GM18507 (cell line): ENCODE data around the gene TMEM151B.
"Not testable (repeated sequence)": the region's sequence is repeated elsewhere in the genome, so short reads cannot be mapped to it uniquely, and the experiment has no call there.

ENCODE experiments used
- DNase-seq: peaks from one replicate; pipeline ENCODE4 v3.0.0; 2011; ENCODE audit warnings: low read depth; ENCODE audit not compliant: insufficient read length; ENCODE audit errors: extremely low spot score
- FAIRE-seq: peaks from 2 replicates; lab custom pipeline; 2011; peaks lifted over from hg19 to GRCh38; lab: Jason Lieb, UNC

TMEM151B gene

GRCh38 chr6:44346818-44347217, 76.6 kb downstream of the TMEM151B start:
- DNase-seq, FAIRE-seq: not testable (repeated sequence)

DNA sequence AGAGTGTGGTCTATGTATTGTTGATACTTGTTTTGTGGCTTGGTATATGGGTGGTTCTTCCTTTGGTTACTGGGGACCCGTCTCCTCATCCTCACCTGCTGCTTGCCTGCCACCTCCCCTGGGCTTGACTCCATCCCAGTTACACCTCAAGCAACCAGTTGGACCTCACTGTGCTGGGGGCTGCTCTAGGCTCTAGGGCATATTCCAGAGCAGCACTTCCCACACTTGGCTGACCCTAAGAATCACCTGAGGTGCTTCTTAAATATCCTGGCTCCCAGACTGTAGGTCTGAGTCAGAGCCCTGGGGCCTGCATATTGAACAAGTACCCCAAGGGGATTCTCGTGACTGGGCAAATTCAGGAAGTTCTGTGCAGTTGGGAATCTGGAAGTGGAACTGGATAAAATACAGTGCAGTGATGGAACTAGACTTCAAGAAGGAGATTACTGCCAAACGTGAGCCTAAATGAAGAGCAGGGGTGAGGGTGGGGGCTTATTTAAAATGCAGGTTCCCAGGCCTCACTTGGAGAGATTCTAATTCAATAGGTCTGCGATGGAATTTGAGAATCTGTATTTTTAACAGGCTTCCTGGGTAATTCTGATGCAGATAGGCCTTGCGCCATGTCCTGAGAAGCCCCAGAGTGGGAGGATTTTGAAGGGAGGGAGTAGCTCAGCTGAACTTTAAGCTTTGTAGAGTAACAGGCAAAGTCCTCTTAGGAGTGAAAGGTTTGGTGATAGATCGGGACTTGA, 79.8 kb downstream of the TMEM151B start:
- FAIRE-seq (no peak), DNase-seq (no peak)

DNA sequence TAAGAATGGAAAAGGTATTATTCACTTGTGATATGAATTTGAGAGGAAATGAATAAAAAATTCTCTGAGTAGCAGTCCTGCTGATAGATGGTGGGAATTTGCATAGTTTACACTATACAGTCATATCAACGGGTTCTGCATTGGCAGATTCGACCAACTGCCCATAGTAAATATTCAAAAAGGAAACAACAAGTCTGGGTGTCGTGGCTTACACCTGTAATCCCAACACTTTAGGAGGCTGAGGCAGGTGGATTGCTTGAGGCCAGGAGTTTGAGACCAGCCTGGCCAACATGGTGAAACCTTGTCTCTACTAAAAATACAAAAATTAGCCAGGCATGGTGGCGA, 80.4 kb downstream of the TMEM151B start:
- FAIRE-seq, DNase-seq: not testable (repeated sequence)

DNA sequence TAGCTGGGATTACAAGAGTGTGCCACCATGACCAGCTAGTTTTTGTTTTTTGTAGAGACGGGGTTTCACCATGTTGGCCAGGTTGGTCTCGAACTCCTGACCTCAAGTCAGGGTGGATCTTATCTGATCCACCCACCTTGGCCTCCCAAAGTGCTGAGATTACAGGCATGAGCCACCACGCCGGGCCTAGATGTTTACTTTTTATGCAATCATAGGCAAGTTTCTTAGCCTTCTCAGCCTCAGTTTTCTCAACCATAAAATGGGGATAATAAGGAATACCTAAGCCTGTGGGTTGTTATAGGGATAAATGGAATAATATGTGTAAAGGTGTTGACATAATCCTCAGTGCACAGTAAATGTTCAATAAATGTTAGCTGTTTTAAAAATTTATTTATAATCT, 82.0 kb downstream of the TMEM151B start:
- no peak for DNase-seq
- FAIRE-seq = no peak

DNA sequence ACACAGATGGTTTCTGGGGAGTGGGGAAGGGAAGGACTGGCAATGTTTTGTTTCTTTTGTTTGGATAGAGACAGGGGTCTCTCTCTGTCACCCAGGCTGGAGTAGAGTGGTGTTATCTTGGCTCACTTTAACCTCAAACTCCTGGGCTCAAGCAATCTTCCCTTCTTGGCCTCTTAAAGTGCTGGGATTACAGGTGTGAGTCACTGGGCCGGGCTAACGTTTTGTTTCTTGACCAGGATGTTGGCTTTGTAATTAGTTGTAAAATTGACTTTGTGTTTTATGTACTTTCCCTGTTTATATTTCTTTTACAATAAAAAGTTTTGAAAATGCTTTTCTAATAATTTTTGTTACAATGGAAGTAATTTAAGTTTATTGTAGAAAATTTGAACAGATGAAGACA, 83.1 kb downstream of the TMEM151B start:
- FAIRE-seq (no peak), DNase-seq (no peak)

DNA sequence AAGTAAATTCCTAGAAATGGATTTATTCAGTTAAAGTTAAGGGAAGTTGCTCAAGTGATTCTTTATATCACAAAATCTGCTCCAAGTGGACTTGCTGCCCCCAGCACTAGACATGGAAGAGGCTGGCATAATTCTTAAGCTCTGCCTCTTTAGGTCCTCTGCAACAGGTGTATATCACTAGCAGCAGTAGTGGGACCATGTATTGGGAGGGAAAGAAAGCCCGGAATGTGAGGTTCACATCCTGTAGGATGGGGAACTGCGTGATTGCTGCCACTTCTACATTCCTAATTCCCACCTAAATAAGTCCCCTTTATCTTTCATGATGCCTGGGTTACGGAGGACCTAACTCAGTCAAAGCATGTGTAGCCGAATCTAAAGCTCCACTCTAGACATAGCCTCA, 85.4 kb downstream of the TMEM151B start:
- FAIRE-seq (no peak), DNase-seq (no peak)

GRCh38 chr6:44356487-44356886, 86.2 kb downstream of the TMEM151B start:
- DNase-seq = no peak

More at GRCh38 chr6:44356487-44356886, 86.2 kb downstream of the TMEM151B start:
- FAIRE-seq = no peak
